Ishikawa (cell line): ENCODE data around the gene KLHL2.

Experiments used
- EP300 ChIP-seq: IDR thresholded peaks from 2 replicates; pipeline ENCODE4 v1.6.1; 2012; ENCODE audit warnings: borderline replicate concordance
- MAX ChIP-seq: IDR thresholded peaks from 2 replicates; pipeline ENCODE4 v1.6.1; 2012
- RAD21 ChIP-seq: IDR thresholded peaks from 2 replicates; pipeline ENCODE4 v1.6.1; 2012; ENCODE audit warnings: low read depth
- TF ChIP-seq, protein P1 (sequence below): IDR thresholded peaks from 2 replicates; pipeline ENCODE4 v1.6.1; 2012

- no peak for TF ChIP-seq EP300
- TF ChIP-seq, protein P1, sequence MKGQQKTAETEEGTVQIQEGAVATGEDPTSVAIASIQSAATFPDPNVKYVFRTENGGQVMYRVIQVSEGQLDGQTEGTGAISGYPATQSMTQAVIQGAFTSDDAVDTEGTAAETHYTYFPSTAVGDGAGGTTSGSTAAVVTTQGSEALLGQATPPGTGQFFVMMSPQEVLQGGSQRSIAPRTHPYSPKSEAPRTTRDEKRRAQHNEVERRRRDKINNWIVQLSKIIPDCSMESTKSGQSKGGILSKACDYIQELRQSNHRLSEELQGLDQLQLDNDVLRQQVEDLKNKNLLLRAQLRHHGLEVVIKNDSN, result no peak
- no peak for TF ChIP-seq RAD21
- TF ChIP-seq MAX, result no peak
Measured at GRCh38 chr4:165301833-165302232, 94.5 kb downstream of the KLHL2 start.
